Ascending aorta (tissue), 2 donors: ENCODE measurements around the gene RTEL1. TPM values are rescaled to one million over a fixed set of nuclear protein-coding genes. Genes with fewer than 3 reads are reported as not detected.

Experiments
- DNase-seq, 2 donors: peaks; one replicate each; pipeline ENCODE4 v3.0.0-alpha.2; 2019; ENCODE audit warnings: low spot score in 2 of 2
- H3K27ac ChIP-seq, 2 donors: fragments of 200-600 bp; sonication (generic); one replicate each; pipeline ENCODE4 v1.5.1; 2016 to 2017; ENCODE audit warnings: mild to moderate bottlenecking in 1 of 2
- H3K27me3 ChIP-seq: fragments of 200-600 bp; sonication (generic); one replicate; pipeline ENCODE4 v1.5.1; 2017
- H3K36me3 ChIP-seq, 2 donors: fragments of 200-600 bp; sonication (generic); one replicate each; pipeline ENCODE4 v1.5.1; 2016
- H3K4me1 ChIP-seq, 2 donors: fragments of 200-600 bp; sonication (generic); one replicate each; pipeline ENCODE4 v1.5.1; 2016 to 2017; ENCODE audit warnings: mild to moderate bottlenecking in 1 of 2
- H3K4me3 ChIP-seq, 2 donors: fragments of 200-600 bp; sonication (generic); one replicate each; pipeline ENCODE4 v1.5.1; 2016 to 2017; ENCODE audit warnings: mild to moderate bottlenecking in 1 of 2
- H3K9me3 ChIP-seq, 2 donors: fragments of 200-600 bp; sonication (generic); one replicate each; pipeline ENCODE4 v1.5.1; 2016
- intact Hi-C: fragments of 100-400 bp; cut with DNase I; formaldehyde crosslinking; loops from one replicate; pipeline ENCODE4 v1.15.1; 2023
- total RNA-seq: library from RNA; depleted of rRNA; stranded (reverse); fragments of >200 nt; gene quantifications from one replicate; pipeline ENCODE4 v1.1.0, GENCODE V29; 2016
- TF ChIP-seq, protein P1 (sequence below), 3 experiments: fragments of 200-600 bp in 2 of 3; fragments of 450-650 bp in 1 of 3; sonication (generic) in 2 of 3; IDR thresholded peaks; one replicate each; pipeline ENCODE4 v1.5.1; 2016 to 2019; ENCODE audit warnings: antibody characterized with exemption in 3 of 3, mild to moderate bottlenecking in 1 of 3, moderate library complexity in 1 of 3

RTEL1 gene
- total RNA-seq, 1 donor from 2014 or later: 80.6 TPM

DNA sequence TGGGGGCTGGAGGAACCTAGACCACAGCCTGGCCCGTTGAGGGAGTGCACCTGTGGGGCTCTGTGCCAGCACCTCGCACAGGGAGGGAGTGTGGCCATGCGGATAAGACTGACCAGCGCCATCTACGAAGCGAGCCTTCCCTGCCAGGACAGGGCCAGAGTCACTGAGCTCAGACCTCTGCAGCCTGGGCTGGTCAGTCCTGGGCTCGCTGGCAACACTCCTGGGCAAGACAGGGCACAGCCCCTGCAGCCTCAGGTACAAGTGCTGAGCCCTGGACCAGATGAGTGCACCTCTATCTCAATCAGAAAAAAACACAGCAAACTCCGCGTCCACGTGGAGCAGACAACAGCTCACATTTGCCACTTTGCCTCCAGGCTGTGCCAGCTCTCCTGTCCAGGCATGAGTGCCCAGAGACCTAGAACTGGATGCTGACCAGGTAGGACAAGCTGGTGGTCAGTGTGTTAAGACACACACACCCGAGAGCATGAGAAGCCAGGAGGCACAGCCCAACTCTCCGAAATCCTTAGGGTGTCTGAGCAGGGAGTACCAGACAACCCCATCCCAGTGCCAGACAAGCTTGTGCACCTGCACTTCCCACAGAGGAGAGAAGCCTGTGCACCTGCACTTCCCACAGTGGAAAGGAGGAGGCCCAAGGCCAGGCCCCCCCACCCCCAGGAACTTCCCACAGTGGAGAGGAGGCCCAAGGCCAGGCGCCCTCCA, 44.8 kb downstream of the RTEL1 start:
- H3K27ac ChIP-seq: no peak overlapping the region
- H3K36me3 ChIP-seq: peaks cover 30 to 44% of the 10 kb centered on the region in 2 donors
- no peaks in the 10 kb centered on the region for H3K9me3 ChIP-seq
- H3K4me1 ChIP-seq: peaks cover 16 to 21% of the 10 kb centered on the region in 2 donors
- H3K4me3 ChIP-seq: no peak overlapping the region
- H3K27me3 ChIP-seq: no peaks in the 10 kb centered on the region
- TF ChIP-seq, protein P1, sequence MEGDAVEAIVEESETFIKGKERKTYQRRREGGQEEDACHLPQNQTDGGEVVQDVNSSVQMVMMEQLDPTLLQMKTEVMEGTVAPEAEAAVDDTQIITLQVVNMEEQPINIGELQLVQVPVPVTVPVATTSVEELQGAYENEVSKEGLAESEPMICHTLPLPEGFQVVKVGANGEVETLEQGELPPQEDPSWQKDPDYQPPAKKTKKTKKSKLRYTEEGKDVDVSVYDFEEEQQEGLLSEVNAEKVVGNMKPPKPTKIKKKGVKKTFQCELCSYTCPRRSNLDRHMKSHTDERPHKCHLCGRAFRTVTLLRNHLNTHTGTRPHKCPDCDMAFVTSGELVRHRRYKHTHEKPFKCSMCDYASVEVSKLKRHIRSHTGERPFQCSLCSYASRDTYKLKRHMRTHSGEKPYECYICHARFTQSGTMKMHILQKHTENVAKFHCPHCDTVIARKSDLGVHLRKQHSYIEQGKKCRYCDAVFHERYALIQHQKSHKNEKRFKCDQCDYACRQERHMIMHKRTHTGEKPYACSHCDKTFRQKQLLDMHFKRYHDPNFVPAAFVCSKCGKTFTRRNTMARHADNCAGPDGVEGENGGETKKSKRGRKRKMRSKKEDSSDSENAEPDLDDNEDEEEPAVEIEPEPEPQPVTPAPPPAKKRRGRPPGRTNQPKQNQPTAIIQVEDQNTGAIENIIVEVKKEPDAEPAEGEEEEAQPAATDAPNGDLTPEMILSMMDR (IDR thresholded peaks at IDR 0.05): no peak
- peak; percentile 6 to 60 for DNase-seq
- intact Hi-C loops: no loop called here

DNA sequence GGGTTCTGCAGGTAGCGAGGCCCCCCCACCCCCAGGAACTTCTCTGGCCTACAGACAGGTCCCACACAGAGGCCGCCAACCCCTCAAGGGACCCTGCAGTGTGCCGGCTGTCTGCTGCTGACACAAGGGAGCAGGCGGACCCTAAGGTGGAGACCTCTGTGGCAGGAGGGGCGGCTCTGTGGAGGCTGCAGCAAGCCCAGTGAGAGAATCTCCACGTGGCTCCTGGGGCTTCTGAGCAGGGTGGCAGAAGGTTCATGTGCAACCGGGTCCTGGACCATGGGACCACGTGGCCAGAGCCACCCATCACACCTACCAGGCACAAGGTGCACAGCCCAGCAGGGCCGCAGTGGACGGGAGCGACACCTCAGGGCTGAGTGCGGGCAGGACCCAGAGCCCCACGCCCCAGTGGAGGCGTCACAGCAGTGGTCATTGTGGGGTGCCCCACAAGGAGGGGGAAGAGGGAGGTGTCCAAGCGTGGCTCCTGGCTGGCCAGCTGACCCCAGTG, 45.4 kb downstream of the RTEL1 start:
- TF ChIP-seq, protein P1 (IDR thresholded peaks at IDR 0.05): no peak
- no peaks in the 10 kb centered on the region for H3K9me3 ChIP-seq
- no peaks in the 10 kb centered on the region for H3K27me3 ChIP-seq
- H3K4me1 ChIP-seq: peaks cover 13 to 20% of the 10 kb centered on the region in 2 donors
- intact Hi-C loops: no loop called here
- peak in 1 of 2 donors; percentile 52 for DNase-seq
- no peak overlapping the region for H3K4me3 ChIP-seq
- peaks cover 30 to 44% of the 10 kb centered on the region in 2 donors for H3K36me3 ChIP-seq
- no peak overlapping the region for H3K27ac ChIP-seq

DNA sequence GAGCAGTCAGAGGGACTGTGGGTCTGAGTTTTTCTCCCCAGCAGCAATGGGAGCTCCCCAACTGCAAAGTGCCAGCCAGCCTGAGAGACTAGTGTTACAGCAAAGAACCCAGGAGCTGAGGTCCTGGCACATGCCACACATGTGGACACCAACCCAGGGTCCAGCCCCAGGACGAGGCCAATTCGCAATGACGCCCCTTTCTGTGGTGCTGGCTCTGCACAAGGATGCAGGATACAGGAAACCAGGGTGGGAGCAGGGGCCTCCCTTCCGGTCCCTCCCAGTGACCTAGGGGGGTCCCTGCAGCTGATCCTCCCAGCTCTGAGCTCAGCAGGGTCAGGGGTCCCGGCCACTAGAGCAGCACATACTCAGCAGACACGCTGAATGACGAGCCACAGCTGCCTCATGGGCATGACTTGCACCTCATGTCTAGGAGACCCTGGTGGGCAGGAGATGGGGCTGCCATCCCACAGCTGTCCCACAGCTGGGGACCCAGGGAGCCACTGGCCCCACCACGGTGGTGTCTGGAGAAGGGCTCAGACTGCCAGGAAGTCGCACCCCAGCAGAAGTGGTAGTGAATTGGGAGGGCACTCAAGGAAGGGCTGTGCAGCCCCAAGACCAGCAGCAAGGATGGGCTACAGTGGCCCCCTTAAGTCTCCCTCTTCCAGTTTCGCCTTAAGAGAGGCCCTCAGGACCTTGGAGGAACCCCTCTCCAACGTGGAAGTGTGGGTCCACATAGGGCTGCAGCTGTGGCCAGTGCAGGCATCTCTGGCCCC, 46.0 kb downstream of the RTEL1 start:
- Histone ChIP-seq H3K36me3 (peaks cover 30 to 44% of the 10 kb centered on the region in 2 donors), H3K27ac (no peak overlapping the region), H3K9me3 (no peaks in the 10 kb centered on the region), H3K27me3 (no peaks in the 10 kb centered on the region), H3K4me3 (no peak overlapping the region), H3K4me1 (peaks cover 7 to 20% of the 10 kb centered on the region in 2 donors)
- intact Hi-C loops: no loop called here
- peak in 1 of 2 donors; percentile 50 for DNase-seq
- TF ChIP-seq, protein P1 (IDR thresholded peaks at IDR 0.05): no peak

DNA sequence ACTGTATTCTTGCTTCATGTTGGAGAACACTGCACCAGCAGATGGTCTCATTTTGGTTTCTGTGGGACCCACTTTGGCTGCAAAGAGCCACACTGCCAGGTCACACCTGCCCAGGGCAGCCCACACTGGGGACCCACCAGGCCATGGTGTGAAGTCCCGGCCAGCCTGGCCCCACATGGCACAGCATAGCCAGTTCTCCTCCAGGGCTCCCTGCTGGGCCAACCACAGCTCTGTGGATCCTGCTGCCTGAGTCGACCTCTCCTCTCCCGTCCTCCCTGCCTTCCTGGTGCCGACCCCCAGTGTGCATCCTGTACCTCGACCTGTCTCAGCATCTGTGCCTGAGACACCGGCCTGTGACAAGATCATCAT, 46.6 kb downstream of the RTEL1 start:
- Histone ChIP-seq H3K36me3 (peaks cover 30 to 43% of the 10 kb centered on the region in 2 donors), H3K27ac (no peak overlapping the region), H3K27me3 (no peaks in the 10 kb centered on the region), H3K4me1 (peaks cover 6 to 15% of the 10 kb centered on the region in 2 donors), H3K9me3 (no peaks in the 10 kb centered on the region), H3K4me3 (no peak overlapping the region)
- intact Hi-C loops: no loop called here
- peak in 1 of 2 donors; percentile 55 for DNase-seq
- TF ChIP-seq, protein P1 (IDR thresholded peaks at IDR 0.05): no peak

DNA sequence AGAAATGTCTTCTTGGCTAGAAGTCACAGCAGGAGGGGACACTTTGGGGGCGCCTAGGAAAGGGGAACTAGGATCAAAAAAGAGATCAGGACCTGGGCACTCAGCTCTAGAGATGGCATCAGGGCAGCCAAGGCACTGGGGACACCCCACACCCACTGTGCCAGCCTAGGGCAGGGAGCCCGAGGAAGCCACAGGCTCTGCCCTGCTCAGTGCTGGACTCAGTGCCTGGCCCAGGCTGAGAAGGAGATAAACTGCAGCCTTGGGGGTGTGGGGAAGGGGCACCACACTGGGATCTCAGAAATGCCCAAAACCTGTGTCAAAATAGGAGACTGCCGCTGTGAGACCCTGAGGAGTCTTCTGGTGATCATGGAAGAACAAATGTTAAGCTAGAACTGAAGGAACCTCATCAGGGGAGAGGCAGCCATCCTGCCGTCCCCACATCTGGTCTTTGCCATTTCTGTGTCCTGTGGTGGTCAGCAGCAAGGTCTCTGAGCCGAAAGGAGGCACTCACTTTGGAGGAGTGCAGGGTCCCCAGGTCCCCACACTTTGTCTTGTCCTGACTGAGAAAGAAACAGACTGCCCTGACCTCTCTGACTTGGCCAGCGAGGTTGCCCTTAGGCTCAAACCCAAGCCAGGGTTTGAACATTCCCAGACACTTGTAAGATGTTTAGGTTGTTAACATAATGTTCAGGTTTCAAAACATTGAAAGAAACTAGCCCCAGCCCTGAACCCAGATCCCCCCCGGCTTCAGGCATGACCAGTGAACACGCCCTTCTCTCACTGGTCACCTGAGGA, 47.3 kb downstream of the RTEL1 start:
- H3K36me3 ChIP-seq: peaks cover 30 to 36% of the 10 kb centered on the region in 2 donors
- H3K9me3 ChIP-seq: no peaks in the 10 kb centered on the region
- intact Hi-C loops: loop anchor here (2.0 kb wide), 1 partner anchor 23 kb away; no protein-coding TSS in a partner anchor
- H3K27ac ChIP-seq: no peak overlapping the region
- peak in 1 of 2 donors; percentile 59 for DNase-seq
- no peak overlapping the region for H3K4me3 ChIP-seq
- H3K27me3 ChIP-seq: no peaks in the 10 kb centered on the region
- H3K4me1 ChIP-seq: peaks cover 6 to 14% of the 10 kb centered on the region in 2 donors
- TF ChIP-seq, protein P1 (IDR thresholded peaks at IDR 0.05): no peak
